Measurements from ENCODE around the gene DDA1. TPM values are rescaled to one million over a fixed set of nuclear protein-coding genes. Genes with fewer than 3 reads are reported as not detected.

Gene DDA1
- total and polyA plus RNA-seq, 9 of the 15 experiments (the other 6 are each of a cell fraction or from before 2014, with no cell fraction given) = 1.4 to 83.8 (median 33.8) TPM

DNA sequence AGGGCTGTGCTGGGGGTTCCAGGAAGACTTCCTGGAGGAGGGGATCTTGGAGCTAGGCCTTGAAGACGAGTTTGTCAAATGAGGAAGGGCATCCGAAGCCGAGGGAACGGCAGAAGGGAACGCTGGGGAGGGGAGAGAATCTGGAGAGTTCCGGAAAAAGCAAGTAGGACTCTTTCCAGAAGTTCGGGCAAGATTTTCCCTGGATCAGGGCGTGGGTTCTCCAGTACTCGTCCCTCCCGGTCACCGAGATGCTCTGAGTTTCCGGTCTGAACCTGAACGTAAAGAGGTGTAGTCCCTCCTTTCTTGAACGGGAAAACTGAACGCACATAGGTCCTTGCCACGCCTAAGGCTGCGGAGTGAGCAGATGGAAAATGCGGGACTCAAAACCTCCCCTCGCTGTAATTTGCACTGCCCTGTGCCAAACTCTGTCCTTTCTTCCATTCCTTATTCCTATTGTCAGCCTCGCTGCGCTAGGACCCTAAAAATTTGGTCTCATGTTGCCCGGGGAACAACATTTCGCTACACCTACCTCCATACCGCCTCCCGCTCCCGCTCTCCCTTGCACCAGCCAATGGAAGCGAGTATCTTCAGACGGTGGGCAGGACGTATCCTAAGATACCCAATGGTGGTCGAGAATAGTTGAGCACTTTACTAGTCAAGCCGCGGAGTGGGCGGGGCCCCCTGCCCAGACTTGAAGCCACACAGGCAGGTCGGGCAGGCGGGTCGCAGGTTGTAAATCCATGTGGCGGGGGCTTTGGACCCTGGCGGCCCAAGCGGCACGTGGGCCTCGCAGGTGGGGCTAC, 27.7 kb downstream of the DDA1 start, which contains the start of gene GTPBP3 (continued):
- TF ChIP-seq MYBL2 (IDR thresholded peaks at IDR 0.05; ENCODE audit: low read depth) (no peak; the same call in 1 of the 2 replicates), MYBL2 (CRISPR knock-in tag; IDR thresholded peaks at IDR 0.05; ENCODE audit: borderline replicate concordance) (no peak), NR3C1 (CRISPR knock-in tag; IDR thresholded peaks at IDR 0.05) (no peak), PTTG1 (tag; IDR thresholded peaks at IDR 0.05; ENCODE audit: low read depth) (no peak), SRSF1 (IDR thresholded peaks at IDR 0.05; ENCODE audit: low read depth, low read length) (no peak), THRA (IDR thresholded peaks at IDR 0.05) (no peak), HDAC3 (IDR thresholded peaks at IDR 0.05; ENCODE audit: borderline replicate concordance, partially characterized antibody) (no peak), E2F8 (IDR thresholded peaks at IDR 0.05; ENCODE audit: low read depth, partially characterized antibody) (peak; percentile 96), RNF219 (CRISPR knock-in tag; IDR thresholded peaks at IDR 0.05) (no peak), IRF1 (CRISPR knock-in tag; IDR thresholded peaks at IDR 0.05; ENCODE audit: borderline replicate concordance) (no peak), ZNF507 (tag; conservative IDR thresholded peaks at IDR 0.05) (no peak), ZNF561 (CRISPR knock-in tag; conservative IDR thresholded peaks at IDR 0.05) (no peak)
- TF ChIP-seq, protein P1, sequence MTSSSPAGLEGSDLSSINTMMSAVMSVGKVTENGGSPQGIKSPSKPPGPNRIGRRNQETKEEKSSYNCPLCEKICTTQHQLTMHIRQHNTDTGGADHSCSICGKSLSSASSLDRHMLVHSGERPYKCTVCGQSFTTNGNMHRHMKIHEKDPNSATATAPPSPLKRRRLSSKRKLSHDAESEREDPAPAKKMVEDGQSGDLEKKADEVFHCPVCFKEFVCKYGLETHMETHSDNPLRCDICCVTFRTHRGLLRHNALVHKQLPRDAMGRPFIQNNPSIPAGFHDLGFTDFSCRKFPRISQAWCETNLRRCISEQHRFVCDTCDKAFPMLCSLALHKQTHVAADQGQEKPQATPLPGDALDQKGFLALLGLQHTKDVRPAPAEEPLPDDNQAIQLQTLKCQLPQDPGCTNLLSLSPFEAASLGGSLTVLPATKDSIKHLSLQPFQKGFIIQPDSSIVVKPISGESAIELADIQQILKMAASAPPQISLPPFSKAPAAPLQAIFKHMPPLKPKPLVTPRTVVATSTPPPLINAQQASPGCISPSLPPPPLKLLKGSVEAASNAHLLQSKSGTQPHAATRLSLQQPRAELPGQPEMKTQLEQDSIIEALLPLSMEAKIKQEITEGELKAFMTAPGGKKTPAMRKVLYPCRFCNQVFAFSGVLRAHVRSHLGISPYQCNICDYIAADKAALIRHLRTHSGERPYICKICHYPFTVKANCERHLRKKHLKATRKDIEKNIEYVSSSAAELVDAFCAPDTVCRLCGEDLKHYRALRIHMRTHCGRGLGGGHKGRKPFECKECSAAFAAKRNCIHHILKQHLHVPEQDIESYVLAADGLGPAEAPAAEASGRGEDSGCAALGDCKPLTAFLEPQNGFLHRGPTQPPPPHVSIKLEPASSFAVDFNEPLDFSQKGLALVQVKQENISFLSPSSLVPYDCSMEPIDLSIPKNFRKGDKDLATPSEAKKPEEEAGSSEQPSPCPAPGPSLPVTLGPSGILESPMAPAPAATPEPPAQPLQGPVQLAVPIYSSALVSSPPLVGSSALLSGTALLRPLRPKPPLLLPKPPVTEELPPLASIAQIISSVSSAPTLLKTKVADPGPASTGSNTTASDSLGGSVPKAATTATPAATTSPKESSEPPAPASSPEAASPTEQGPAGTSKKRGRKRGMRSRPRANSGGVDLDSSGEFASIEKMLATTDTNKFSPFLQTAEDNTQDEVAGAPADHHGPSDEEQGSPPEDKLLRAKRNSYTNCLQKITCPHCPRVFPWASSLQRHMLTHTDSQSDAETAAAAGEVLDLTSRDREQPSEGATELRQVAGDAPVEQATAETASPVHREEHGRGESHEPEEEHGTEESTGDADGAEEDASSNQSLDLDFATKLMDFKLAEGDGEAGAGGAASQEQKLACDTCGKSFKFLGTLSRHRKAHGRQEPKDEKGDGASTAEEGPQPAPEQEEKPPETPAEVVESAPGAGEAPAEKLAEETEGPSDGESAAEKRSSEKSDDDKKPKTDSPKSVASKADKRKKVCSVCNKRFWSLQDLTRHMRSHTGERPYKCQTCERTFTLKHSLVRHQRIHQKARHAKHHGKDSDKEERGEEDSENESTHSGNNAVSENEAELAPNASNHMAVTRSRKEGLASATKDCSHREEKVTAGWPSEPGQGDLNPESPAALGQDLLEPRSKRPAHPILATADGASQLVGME (CRISPR knock-in tag; IDR thresholded peaks at IDR 0.05) = peak; percentile 61; the same call in 1 of the 2 replicates

Data from K562 (cell line).